ENCODE measurements around the gene KPNA4. TPM values are rescaled to one million over a fixed set of nuclear protein-coding genes. Genes with fewer than 3 reads are reported as not detected.
"Not testable (repeated sequence)": the region's sequence is repeated elsewhere in the genome, so short reads cannot be mapped to it uniquely, and the experiment has no call there.

Gene KPNA4
- 10 to 100 TPM; 65.0 to 82.4 (median 82.0) TPM for polyA plus RNA-seq (ENCODE audit: insufficient read length in 4 of 4)

- peak; percentile 92 to 96 (median 95) for DNase-seq (ENCODE audit: low read depth in 4 of 4, low spot score in 3 of 4)
These were observed at the start of gene KPNA4 for GRCh38 chr3:160565442-160566403. Gene KPNA4 (minus strand): TSS chr3:160565571. CDS start chr3:160565282, 289 bp downstream.

- no peak for DNase-seq (ENCODE audit: low read depth in 4 of 4, low spot score in 3 of 4)
These were observed 48.3 kb upstream of the KPNA4 start for GRCh38 chr3:160613661-160614060.

- no peak for DNase-seq (ENCODE audit: low read depth in 4 of 4, low spot score in 3 of 4)
These were observed 47.2 kb upstream of the KPNA4 start for GRCh38 chr3:160612386-160613075.

- no peak for DNase-seq (ENCODE audit: low read depth in 4 of 4, low spot score in 3 of 4)
These were observed 45.8 kb upstream of the KPNA4 start for GRCh38 chr3:160611141-160611540.

- no peak for DNase-seq (ENCODE audit: low read depth in 4 of 4, low spot score in 3 of 4)
These were observed 43.5 kb upstream of the KPNA4 start for GRCh38 chr3:160608870-160609269.

GRCh38 chr3:160607826-160608225, 42.5 kb upstream of the KPNA4 start:
- no peak for DNase-seq (ENCODE audit: low read depth in 4 of 4, low spot score in 3 of 4)

GRCh38 chr3:160605315-160605714, 39.9 kb upstream of the KPNA4 start:
- DNase-seq (ENCODE audit: low read depth in 4 of 4, low spot score in 3 of 4): no peak

GRCh38 chr3:160603845-160604244, 38.5 kb upstream of the KPNA4 start:
- DNase-seq (ENCODE audit: low read depth in 4 of 4, low spot score in 3 of 4): not testable (repeated sequence)

GRCh38 chr3:160602259-160602658, 36.9 kb upstream of the KPNA4 start:
- DNase-seq (ENCODE audit: low read depth in 4 of 4, low spot score in 3 of 4): no peak

GRCh38 chr3:160601288-160601687, 35.9 kb upstream of the KPNA4 start:
- no peak for DNase-seq (ENCODE audit: low read depth in 4 of 4, low spot score in 3 of 4)

- no peak for DNase-seq (ENCODE audit: low read depth in 4 of 4, low spot score in 3 of 4)
These were observed 33.5 kb upstream of the KPNA4 start for GRCh38 chr3:160598865-160599264.

- DNase-seq (ENCODE audit: low read depth in 4 of 4, low spot score in 3 of 4): no peak
These were observed 22.7 kb upstream of the KPNA4 start for GRCh38 chr3:160588023-160588422.

- DNase-seq (ENCODE audit: low read depth in 4 of 4, low spot score in 3 of 4): no peak
These were observed 21.7 kb upstream of the KPNA4 start for GRCh38 chr3:160587105-160587504.

GRCh38 chr3:160586679-160587078, 21.3 kb upstream of the KPNA4 start:
- no peak for DNase-seq (ENCODE audit: low read depth in 4 of 4, low spot score in 3 of 4)

- DNase-seq (ENCODE audit: low read depth in 4 of 4, low spot score in 3 of 4): no peak
These were observed 18.1 kb upstream of the KPNA4 start for GRCh38 chr3:160583451-160583850.

- no peak for DNase-seq (ENCODE audit: low read depth in 4 of 4, low spot score in 3 of 4)
These were observed 15.6 kb upstream of the KPNA4 start for GRCh38 chr3:160580938-160581337.

GRCh38 chr3:160577556-160578195, 12.3 kb upstream of the KPNA4 start:
- no peak for DNase-seq (ENCODE audit: low read depth in 4 of 4, low spot score in 3 of 4)

GRCh38 chr3:160577093-160577492, 11.7 kb upstream of the KPNA4 start:
- no peak for DNase-seq (ENCODE audit: low read depth in 4 of 4, low spot score in 3 of 4)

- DNase-seq (ENCODE audit: low read depth in 4 of 4, low spot score in 3 of 4): no peak
These were observed 11.2 kb upstream of the KPNA4 start for GRCh38 chr3:160576621-160577020.

- no peak for DNase-seq (ENCODE audit: low read depth in 4 of 4, low spot score in 3 of 4)
These were observed 10.2 kb upstream of the KPNA4 start for GRCh38 chr3:160575589-160575988.

GRCh38 chr3:160574636-160575035, 9.3 kb upstream of the KPNA4 start:
- no peak for DNase-seq (ENCODE audit: low read depth in 4 of 4, low spot score in 3 of 4)
